B cell (primary cell): ENCODE data around the gene GAB3. TPM values are rescaled to one million over a fixed set of nuclear protein-coding genes. Genes with fewer than 3 reads are reported as not detected.
A peak's percentile ranks its signal among the peaks of the same experiment; 100 is the strongest.

Experiments used
- ATAC-seq: fragments of 200-7000 bp; cut with Tn5 transposase; one replicate; pipeline ENCODE4 v1.10.0; 2021; ENCODE audit warnings: low read depth, mild to moderate bottlenecking, moderate number of reproducible peaks, moderate library complexity
- CTCF ChIA-PET: fragments of 350-600 bp; sonication (Branson Sonifier 250); formaldehyde crosslinking; loops from one replicate; lab custom pipeline; 2021; ENCODE audit warnings: antibody characterized with exemption, inconsistent platforms; lab: Charles Lee
- POLR2A ChIA-PET: fragments of 350-600 bp; sonication (Branson Sonifier 250); formaldehyde crosslinking; loops from one replicate; lab custom pipeline; 2021; ENCODE audit warnings: antibody characterized with exemption; lab: Charles Lee
- DNase-seq: peaks from one replicate; pipeline ENCODE4 v3.0.0; 2013
- H2AFZ ChIP-seq: 2 replicates; pipeline ENCODE4 v1.6.1; 2012; ENCODE audit warnings: mild to moderate bottlenecking, low read depth, low read length; ENCODE audit not compliant: insufficient read depth, poor library complexity, severe bottlenecking
- H3K27ac ChIP-seq, 2 donors: 1 replicate in 1 of 2; 2 replicates in 1 of 2; pipeline ENCODE4 v1.5.1; 2012 to 2013; ENCODE audit warnings: low read length in 2 of 2, mild to moderate bottlenecking in 2 of 2, moderate library complexity in 1 of 2
- H3K27me3 ChIP-seq, 4 experiments: fragments of 200-600 bp in 1 of 4; sonication (generic) in 1 of 4; replicated peaks in 1 of 4; 1 replicate in 2 of 4; 2 replicates in 2 of 4; pipeline versions ENCODE4 v1.6.1 to v1.7.0; 2013 to 2016; ENCODE audit warnings: low read length in 3 of 4, mild to moderate bottlenecking in 2 of 4, mixed read lengths in 1 of 4, moderate library complexity in 1 of 4; ENCODE audit not compliant: insufficient read depth in 4 of 4, control insufficient read depth in 3 of 4; ENCODE audit errors: control extremely low read depth in 1 of 4
- H3K36me3 ChIP-seq, 2 experiments: replicated peaks in 1 of 2; 1 replicate in 1 of 2; 2 replicates in 1 of 2; pipeline versions ENCODE4 v1.6.1 to v1.7.1; 2013; ENCODE audit warnings: low read length in 1 of 2; ENCODE audit not compliant: insufficient read depth in 2 of 2, control insufficient read depth in 1 of 2; ENCODE audit errors: control extremely low read depth in 1 of 2, extremely low read depth in 1 of 2
- H3K4me1 ChIP-seq, 2 donors: fragments of 200-600 bp in 1 of 2; sonication (generic) in 1 of 2; 1 replicate in 1 of 2; 2 replicates in 1 of 2; pipeline versions ENCODE4 v1.5.1 to v1.6.1; 2013 to 2017; ENCODE audit warnings: low read length in 2 of 2; ENCODE audit not compliant: control insufficient read depth in 2 of 2, insufficient read depth in 2 of 2
- H3K4me2 ChIP-seq: replicated peaks from 2 replicates; pipeline ENCODE3; 2012; ENCODE audit warnings: mild to moderate bottlenecking, low read depth, low read length; ENCODE audit not compliant: poor library complexity, severe bottlenecking
- H3K4me3 ChIP-seq, 5 experiments: fragments of 200-600 bp in 1 of 5; sonication (generic) in 1 of 5; 1 replicate in 3 of 5; 2 replicates in 2 of 5; pipeline versions ENCODE4 v1.5.1 to v1.7.0; 2011 to 2016; ENCODE audit warnings: low read length in 4 of 5, mild to moderate bottlenecking in 4 of 5, low read depth in 2 of 5, control low read depth in 1 of 5, moderate library complexity in 1 of 5; ENCODE audit not compliant: insufficient read depth in 1 of 5; ENCODE audit errors: control extremely low read depth in 1 of 5, extremely low read depth in 1 of 5
- H3K79me2 ChIP-seq: fragments of 200-600 bp; sonication (generic); one replicate; pipeline ENCODE4 v1.6.0; 2016; ENCODE audit warnings: low read length; ENCODE audit not compliant: control insufficient read depth, insufficient read depth
- H3K9ac ChIP-seq: fragments of 200-600 bp; sonication (generic); 2 replicates; pipeline ENCODE4 v1.6.1; 2017; ENCODE audit warnings: mild to moderate bottlenecking, low read length, moderate library complexity
- H3K9me3 ChIP-seq, 3 donors: one replicate each; pipeline versions ENCODE4 v1.6.1 to v1.7.1; 2013; ENCODE audit warnings: low read length in 2 of 3; ENCODE audit not compliant: control insufficient read depth in 2 of 3, insufficient read depth in 1 of 3; ENCODE audit errors: control extremely low read depth in 1 of 3
- H4K20me1 ChIP-seq: 2 replicates; pipeline ENCODE4 v1.6.0; 2012; ENCODE audit warnings: mild to moderate bottlenecking, low read length; ENCODE audit not compliant: insufficient read depth, control insufficient read depth, poor library complexity, severe bottlenecking
- H3K27ac Mint-ChIP-seq: one replicate; pipeline ENCODE4 v1.8.0; 2021; ENCODE audit warnings: mixed read lengths
- H3K27me3 Mint-ChIP-seq: one replicate; pipeline ENCODE4 v1.8.0; 2021; ENCODE audit warnings: mixed read lengths
- H3K4me1 Mint-ChIP-seq: one replicate; pipeline ENCODE4 v1.8.0; 2021; ENCODE audit warnings: mixed read lengths
- H3K4me3 Mint-ChIP-seq: one replicate; pipeline ENCODE4 v1.8.0; 2021; ENCODE audit warnings: mixed read lengths
- H3K9me3 Mint-ChIP-seq: one replicate; pipeline ENCODE4 v1.8.0; 2022; ENCODE audit warnings: mixed read lengths; ENCODE audit not compliant: insufficient read depth
- CTCF ChIP-seq: fragments of 200-600 bp; IDR thresholded peaks from one replicate; pipeline ENCODE4 v1.8.0; 2022; ENCODE audit warnings: antibody characterized with exemption, mild to moderate bottlenecking
- EZH2 ChIP-seq: IDR thresholded peaks from 2 replicates; pipeline ENCODE4 v1.6.1; 2012; ENCODE audit warnings: borderline replicate concordance, low read depth, mild to moderate bottlenecking, moderate library complexity, low read length; ENCODE audit not compliant: insufficient read depth, poor library complexity, severe bottlenecking
- WGBS: methylation state at CpG from one replicate; pipeline ENCODE4 v1.1.5; 2013; ENCODE audit warnings: missing lambda C conversion rate; ENCODE audit not compliant: insufficient coverage; 5-methylcytosine and 5-hydroxymethylcytosine counted together
- intact Hi-C: fragments of 100-400 bp; cut with micrococcal nuclease; formaldehyde crosslinking; loops from one replicate; pipeline ENCODE4 v1.10.0; 2022
- polyA plus RNA-seq: library from polyadenylated mRNA; depleted of rRNA; stranded (reverse); fragments of >200 nt; gene quantifications from 2 replicates; pipeline ENCODE4 v1.2.3, GENCODE V29; 2012
- total RNA-seq, 2 donors: library from RNA; stranded (reverse); fragments of 120-200 nt in 1 of 2; gene quantifications; 1 replicate in 1 of 2; 2 replicates in 1 of 2; pipeline versions ENCODE4 v1.2.3 to v1.2.4, GENCODE V29; 2013 to 2022

Gene GAB3
- total and polyA plus RNA-seq, 2 donors (not counting 1 experiment from before 2014, with no cell fraction given) = 13.2 to 16.5 TPM

- H2AFZ ChIP-seq = no peak overlapping the region
- peak overlapping the region; percentile 4 for H3K9ac ChIP-seq
- H3K9me3 ChIP-seq = no peaks in the 10 kb centered on the region
- no peaks in the 10 kb centered on the region for H3K27me3 ChIP-seq
- Mint-ChIP-seq H3K27ac (peak overlapping the region; percentile 85), H3K27me3 (no peaks in the 10 kb centered on the region), H3K4me1 (peaks cover 36% of the 10 kb centered on the region), H3K9me3 (no peaks in the 10 kb centered on the region), H3K4me3 (peak overlapping the region; percentile 64)
- peak overlapping the region in 1 of 2 donors; percentile 22 for H3K27ac ChIP-seq
- no peaks in the 10 kb centered on the region for H3K36me3 ChIP-seq
- ChIA-PET POLR2A (no interaction called here), CTCF (interaction anchor here (1.0 to 4.8 kb wide), 2 partner anchors 31 to 120 kb away, joined by 3 to 44 read pairs; partner anchors contain the start of gene GAB3)
- no peaks in the 10 kb centered on the region for H4K20me1 ChIP-seq
- H3K79me2 ChIP-seq = peaks cover 11% of the 10 kb centered on the region
- H3K4me3 ChIP-seq = peak overlapping the region in 1 of 5 experiments; percentile 27
- TF ChIP-seq EZH2 = no peak
- no peak for TF ChIP-seq CTCF
- peak; percentile 40 for ATAC-seq
- intact Hi-C loops = loop anchor here (2.0 to 10.0 kb wide), 2 partner anchors 30 to 126 kb away; no protein-coding TSS in a partner anchor
- H3K4me2 ChIP-seq = peak overlapping the region; percentile 56
- peaks cover 27 to 30% of the 10 kb centered on the region in 2 donors for H3K4me1 ChIP-seq
- peak; percentile 52 for DNase-seq
- no CpG with 5 or more reads among the region's 1 CpG for WGBS
Observed at GRCh38 chrX:154718616-154719015, 32.3 kb downstream of the GAB3 start.

DNA sequence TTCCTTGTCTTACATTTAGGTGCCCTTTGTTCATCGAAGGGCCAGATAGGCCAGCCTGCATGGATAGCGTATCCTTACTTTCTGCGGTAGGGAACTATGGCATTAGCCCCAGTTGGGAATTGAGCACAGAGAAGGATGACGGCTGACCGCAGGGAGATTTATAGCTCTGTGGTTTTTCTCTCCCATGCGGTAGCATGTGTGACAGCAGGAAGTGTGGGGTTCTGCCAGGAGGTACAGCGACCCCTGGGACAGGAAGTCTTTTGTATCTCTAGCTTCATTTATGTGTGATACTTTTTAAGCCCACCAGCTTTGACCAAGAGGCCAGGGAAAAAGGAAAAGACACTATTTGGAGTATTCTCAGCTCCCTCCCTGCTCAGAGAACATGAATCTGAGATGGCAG lies 33.1 kb downstream of the GAB3 start:
- peak overlapping the region; percentile 64 for H3K4me3 Mint-ChIP-seq
- peaks cover 29 to 30% of the 10 kb centered on the region in 2 donors for H3K4me1 ChIP-seq
- TF ChIP-seq EZH2 = no peak
- TF ChIP-seq CTCF = no peak
- no peaks in the 10 kb centered on the region for H3K9me3 ChIP-seq
- H3K27ac ChIP-seq = peak overlapping the region in 1 of 2 donors; percentile 22
- no peak overlapping the region for H2AFZ ChIP-seq
- peak; percentile 27 for DNase-seq
- H3K4me3 ChIP-seq = no peak overlapping the region
- H3K27ac Mint-ChIP-seq = peak overlapping the region; percentile 85
- intact Hi-C loops = loop anchor here (2.0 to 10.0 kb wide), 2 partner anchors 31 to 127 kb away; no protein-coding TSS in a partner anchor
- peak overlapping the region; percentile 4 for H3K9ac ChIP-seq
- 8% methylated on average over 2 of the region's 7 CpGs for WGBS
- no peak for ATAC-seq
- peaks cover 7% of the 10 kb centered on the region for H3K79me2 ChIP-seq
- no peaks in the 10 kb centered on the region for H3K27me3 ChIP-seq
- CTCF ChIA-PET = interaction anchor here (1.0 to 4.8 kb wide), 3 partner anchors 10 to 121 kb away, joined by 3 to 44 read pairs (median 5); partner anchors contain the start of gene GAB3
- H3K27me3 Mint-ChIP-seq = no peaks in the 10 kb centered on the region
- H3K4me2 ChIP-seq = peak overlapping the region; percentile 56
- POLR2A ChIA-PET = interaction anchor here (0.7 kb wide), 1 partner anchor 33 kb away, joined by 7 read pairs; the partner anchor contains the start of gene GAB3
- no peaks in the 10 kb centered on the region for H4K20me1 ChIP-seq
- H3K4me1 Mint-ChIP-seq = peaks cover 37% of the 10 kb centered on the region
- no peaks in the 10 kb centered on the region for H3K9me3 Mint-ChIP-seq
- H3K36me3 ChIP-seq = no peaks in the 10 kb centered on the region
